ENCODE data around the gene GRK6.

GRK6 gene

DNA sequence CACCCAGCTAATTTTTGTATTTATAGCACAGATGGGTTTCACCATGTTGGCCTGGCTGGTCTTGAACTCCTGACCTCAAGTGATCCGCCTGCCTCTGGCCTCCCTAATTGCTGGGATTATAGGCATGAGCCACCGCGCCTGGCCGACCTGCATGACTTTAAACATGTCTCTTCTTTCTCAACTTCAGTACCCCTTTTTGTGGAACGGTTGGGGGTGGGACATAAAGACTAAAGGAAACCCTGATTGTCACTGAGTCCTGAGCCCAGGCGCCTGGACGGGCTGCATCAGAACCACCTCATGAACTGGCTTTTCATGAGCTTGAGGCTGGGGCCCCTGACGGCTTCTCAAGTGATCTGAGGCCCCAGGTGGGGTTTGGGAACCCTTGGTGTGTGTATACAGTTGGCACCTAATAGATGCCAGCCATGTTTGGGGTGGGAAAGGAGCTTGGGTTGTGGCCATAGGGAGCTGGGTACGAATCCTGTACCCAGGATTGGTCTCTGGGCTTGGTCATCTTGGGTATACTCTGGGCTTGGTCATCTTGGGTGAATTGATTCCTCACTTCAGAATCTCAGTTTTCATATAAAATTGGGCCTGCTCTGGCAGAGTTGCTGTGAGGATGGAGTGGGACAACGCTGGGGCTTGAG lies 2.2 kb downstream of the GRK6 start:
- Mint-ChIP-seq H3K36me3 (peaks cover 2% of the 10 kb centered on the region), H3K9me3 (ENCODE audit: low read depth) (no peaks in the 10 kb centered on the region), H3K4me1 (ENCODE audit: low read depth) (peaks cover 61% of the 10 kb centered on the region), H3K4me3 (peak overlapping the region; percentile 93), H3K27ac (peak overlapping the region; percentile 93), H3K27me3 (no peaks in the 10 kb centered on the region)

DNA sequence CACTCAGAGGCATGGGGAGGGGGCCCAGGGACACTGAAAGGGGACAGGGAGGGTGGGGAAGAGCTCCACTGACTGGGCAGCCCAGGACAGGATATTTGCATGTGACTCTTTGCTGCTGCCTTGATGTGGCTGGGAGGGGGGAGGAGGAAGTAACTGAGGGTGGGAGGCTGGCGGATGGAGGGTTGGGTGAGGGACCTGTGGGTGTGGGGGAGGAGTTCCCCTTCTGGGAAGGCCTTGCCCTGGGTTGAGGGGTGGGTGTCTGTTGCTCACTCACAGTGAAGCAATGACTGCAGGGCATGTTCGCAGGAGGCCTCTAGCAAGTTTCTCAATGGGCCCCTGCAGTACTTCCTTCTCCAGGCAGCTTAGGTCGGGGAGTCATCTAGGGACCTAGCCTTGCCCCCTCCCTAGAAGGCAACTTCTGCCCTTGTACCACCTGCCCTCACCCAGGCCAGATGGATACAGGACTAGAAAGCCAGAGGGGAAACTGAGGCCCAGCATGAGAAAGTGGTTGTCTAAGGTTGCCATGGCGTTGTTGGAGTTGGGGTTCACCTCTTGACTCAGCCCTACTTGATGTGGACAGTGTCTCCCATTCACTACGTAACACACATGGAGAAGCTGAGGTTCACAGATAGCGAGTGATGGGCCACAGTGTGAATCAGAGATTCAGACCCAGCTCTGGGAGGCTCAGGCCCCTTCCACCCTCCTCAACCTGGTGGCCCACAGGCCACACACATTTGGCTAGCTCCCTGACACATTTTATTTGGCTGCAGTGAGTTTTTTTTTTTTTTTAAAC lies 3.0 kb downstream of the GRK6 start:
- H3K4me1 Mint-ChIP-seq (ENCODE audit: low read depth), result peaks cover 68% of the 10 kb centered on the region
- peaks cover 5% of the 10 kb centered on the region for H3K36me3 Mint-ChIP-seq
- peak overlapping the region; percentile 93 for H3K4me3 Mint-ChIP-seq
- H3K27me3 Mint-ChIP-seq, result no peaks in the 10 kb centered on the region
- no peaks in the 10 kb centered on the region for H3K9me3 Mint-ChIP-seq (ENCODE audit: low read depth)
- H3K27ac Mint-ChIP-seq, result peak overlapping the region; percentile 93

DNA sequence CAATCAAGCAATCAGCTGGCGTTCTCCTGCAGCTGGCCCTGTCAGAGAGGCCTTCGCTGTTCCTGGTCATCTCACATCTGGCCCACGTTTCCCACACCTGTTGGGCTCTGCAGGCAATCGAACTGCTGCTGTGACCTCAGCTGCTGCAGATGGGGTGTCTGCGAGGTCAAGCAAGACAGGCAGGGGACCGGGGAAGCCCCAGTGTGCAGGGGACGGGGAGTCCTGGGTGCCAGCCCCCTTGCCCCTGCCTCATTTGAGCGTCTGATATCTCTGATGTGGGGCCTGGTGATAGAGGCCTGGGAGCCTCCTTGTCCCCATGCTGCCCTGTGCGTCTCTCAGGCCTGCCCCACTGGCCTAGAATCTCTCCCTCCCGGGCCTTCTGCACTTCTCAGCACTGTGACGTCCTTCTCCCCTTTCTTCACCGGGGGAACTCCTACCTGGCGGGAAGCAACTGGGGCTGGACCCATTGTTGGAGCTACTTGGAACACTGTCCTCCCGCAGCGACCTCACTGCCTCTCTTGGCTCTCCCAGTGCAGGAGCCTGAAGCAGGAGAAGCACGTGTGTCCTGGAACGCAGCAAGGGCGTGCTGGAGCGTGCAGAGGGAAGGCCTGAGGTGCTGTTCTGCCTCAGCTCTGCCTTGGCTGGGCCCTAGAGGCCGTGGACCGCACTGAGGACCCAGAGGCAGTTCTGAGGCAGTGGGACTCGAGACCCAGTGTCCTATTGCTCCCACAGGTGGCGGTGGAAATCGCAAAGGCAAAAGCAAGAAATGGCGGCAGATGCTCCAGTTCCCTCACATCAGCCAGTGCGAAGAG lies 3.9 kb downstream of the GRK6 start:
- no peaks in the 10 kb centered on the region for H3K9me3 Mint-ChIP-seq (ENCODE audit: low read depth)
- H3K36me3 Mint-ChIP-seq, result peaks cover 5% of the 10 kb centered on the region
- no peaks in the 10 kb centered on the region for H3K27me3 Mint-ChIP-seq
- peaks cover 68% of the 10 kb centered on the region for H3K4me1 Mint-ChIP-seq (ENCODE audit: low read depth)
- peak overlapping the region; percentile 93 for H3K27ac Mint-ChIP-seq
- peak overlapping the region; percentile 93 for H3K4me3 Mint-ChIP-seq

DNA sequence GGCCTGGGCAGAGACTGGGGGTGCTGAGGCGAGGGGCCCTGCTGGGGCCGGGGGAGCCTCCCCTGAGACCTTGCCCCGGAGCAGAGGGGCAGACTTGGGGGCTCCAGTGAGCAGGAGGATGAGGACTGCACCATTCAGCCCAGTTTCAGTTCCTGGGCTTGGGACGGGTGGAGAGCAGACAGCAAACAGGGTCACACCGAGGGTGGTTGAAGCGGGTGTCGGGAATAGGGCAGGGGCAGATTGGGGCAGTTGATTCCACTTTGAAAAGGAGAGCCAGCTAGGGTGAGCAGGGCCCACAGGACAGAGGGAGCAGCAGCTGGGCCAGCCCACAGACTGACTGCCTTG lies 4.5 kb downstream of the GRK6 start:
- H3K36me3 Mint-ChIP-seq, result peaks cover 5% of the 10 kb centered on the region
- H3K4me1 Mint-ChIP-seq (ENCODE audit: low read depth), result peaks cover 66% of the 10 kb centered on the region

DNA sequence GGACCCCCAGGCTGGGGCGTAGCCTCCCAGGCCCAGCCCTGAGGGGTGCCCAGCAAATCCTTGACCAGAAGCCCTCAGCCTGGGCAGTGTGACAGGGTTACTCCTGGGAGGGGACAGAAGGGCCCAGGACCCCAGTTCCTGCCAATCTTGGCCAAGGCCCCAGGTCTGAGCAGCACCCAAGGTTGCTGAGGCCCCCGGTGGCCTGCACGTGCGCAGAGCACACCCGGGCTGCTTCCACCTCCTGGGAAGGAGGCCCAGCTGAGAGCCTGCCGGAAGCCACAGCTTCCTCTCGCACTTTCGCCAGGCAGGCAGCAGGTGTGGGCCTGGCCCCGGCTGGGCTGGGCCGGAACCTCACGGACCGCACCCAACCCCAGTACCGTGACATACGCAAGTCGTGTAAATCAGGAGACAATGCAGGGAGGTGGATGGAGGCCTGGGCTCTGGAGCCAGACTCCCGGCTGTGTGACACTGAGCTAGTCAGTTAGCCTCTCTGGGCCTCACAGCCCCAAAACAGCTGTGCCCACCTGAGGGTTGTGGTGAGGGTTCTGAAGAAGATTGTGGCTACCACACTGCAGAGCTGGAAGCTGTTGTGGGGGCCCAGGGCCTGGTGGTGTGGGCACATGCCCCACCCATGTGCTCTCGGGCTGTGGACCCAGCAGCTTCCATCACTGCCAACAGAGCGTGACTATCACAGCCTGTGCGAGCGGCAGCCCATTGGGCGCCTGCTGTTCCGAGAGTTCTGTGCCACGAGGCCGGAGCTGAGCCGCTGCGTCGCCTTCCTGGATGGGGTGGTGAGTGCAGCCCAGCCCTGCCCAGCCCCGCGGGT lies 5.1 kb downstream of the GRK6 start:
- Mint-ChIP-seq H3K4me1 (ENCODE audit: low read depth) (peaks cover 66% of the 10 kb centered on the region), H3K27me3 (no peaks in the 10 kb centered on the region), H3K4me3 (peak overlapping the region; percentile 93), H3K27ac (peak overlapping the region; percentile 93), H3K36me3 (peaks cover 5% of the 10 kb centered on the region), H3K9me3 (ENCODE audit: low read depth) (no peaks in the 10 kb centered on the region)

More for the DNA sequence above, 4.5 kb downstream of the GRK6 start:
- Mint-ChIP-seq H3K27me3 (no peaks in the 10 kb centered on the region), H3K27ac (peak overlapping the region; percentile 93), H3K9me3 (ENCODE audit: low read depth) (no peaks in the 10 kb centered on the region), H3K4me3 (peak overlapping the region; percentile 93)

DNA sequence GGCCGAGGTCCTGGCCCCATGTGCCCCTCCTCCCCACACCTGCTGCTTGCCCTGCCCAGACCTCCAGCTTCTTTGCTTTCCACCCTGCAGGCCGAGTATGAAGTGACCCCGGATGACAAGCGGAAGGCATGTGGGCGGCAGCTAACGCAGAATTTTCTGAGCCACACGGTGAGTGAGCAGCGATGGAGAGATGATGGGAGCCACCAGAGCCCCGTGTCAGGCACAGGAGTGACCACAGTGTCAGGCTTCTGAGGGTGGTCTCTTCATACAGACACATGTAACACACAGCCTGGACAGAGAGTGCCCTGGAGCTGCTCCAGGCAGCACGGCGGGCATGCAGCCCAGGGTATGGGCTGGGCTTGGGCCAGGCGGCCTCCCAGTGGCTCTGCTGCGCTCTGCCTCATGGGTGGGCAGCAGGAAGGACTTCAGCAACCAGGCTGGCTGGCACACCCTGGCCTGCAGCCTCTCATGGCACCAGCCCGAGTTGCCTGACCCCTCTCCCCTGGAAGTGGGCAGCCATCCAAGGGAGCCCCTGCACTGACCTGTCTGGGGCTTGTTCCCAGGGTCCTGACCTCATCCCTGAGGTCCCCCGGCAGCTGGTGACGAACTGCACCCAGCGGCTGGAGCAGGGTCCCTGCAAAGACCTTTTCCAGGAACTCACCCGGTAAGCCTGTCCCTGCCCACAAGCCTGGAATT lies 5.8 kb downstream of the GRK6 start:
- Mint-ChIP-seq H3K27ac (peak overlapping the region; percentile 93), H3K9me3 (ENCODE audit: low read depth) (no peaks in the 10 kb centered on the region), H3K36me3 (peaks cover 7% of the 10 kb centered on the region), H3K4me3 (peak overlapping the region; percentile 93), H3K27me3 (no peaks in the 10 kb centered on the region), H3K4me1 (ENCODE audit: low read depth) (peaks cover 71% of the 10 kb centered on the region)

DNA sequence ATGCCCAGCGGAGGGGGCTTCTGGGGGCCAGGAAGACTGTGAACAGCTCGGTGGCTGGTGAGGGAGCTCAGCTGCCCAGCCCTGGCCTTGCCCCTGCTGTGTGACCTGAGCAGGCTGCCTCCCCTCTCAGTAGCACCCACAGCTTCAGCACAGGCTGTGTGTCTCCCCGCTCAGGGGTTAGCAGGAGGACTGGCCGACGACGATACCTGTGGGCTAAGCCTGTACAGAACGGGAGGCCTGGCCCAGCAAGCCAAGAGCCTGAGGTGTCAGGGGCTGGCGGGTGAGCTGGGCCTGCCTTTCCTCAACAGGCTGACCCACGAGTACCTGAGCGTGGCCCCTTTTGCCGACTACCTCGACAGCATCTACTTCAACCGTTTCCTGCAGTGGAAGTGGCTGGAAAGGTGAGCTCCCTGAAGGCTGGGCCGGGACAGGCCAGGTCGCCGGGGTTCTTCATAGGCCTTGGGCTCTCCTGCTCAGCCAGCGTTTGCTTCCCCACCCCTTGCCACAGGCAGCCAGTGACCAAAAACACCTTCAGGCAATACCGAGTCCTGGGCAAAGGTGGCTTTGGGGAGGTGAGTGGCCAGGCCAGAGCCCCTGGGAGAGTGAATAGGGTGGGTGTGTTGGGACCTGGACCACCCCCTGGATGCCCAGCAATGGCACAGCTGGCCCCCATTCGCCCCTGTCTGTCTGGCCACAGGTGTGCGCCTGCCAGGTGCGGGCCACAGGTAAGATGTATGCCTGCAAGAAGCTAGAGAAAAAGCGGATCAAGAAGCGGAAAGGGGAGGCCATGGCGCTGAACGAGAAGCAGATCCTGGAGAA lies 6.6 kb downstream of the GRK6 start:
- Mint-ChIP-seq H3K27me3 (no peaks in the 10 kb centered on the region), H3K27ac (peak overlapping the region; percentile 86), H3K4me1 (ENCODE audit: low read depth) (peaks cover 72% of the 10 kb centered on the region), H3K9me3 (ENCODE audit: low read depth) (no peaks in the 10 kb centered on the region), H3K36me3 (peaks cover 10% of the 10 kb centered on the region), H3K4me3 (peak overlapping the region; percentile 32)

DNA sequence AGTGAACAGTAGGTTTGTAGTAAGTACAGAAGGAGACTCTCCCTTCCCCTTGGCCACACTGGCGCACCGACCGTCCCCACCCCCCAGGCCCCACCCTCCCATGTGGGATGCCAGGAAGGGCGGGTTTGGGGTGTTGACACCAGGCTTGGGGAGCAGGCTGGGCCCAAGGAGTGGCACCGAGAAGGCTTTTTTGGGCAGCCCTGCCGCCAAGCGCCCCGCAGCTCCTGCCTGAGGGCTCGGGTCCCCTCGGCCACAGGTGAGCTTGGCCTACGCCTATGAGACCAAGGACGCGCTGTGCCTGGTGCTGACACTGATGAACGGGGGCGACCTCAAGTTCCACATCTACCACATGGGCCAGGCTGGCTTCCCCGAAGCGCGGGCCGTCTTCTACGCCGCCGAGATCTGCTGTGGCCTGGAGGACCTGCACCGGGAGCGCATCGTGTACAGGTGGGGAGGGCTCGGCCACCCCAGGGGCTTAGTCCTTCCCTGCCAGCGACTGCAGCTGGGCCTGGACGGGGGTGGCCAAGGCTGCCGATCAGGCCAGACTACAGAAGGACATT lies 7.3 kb downstream of the GRK6 start:
- Mint-ChIP-seq H3K4me3 (peak overlapping the region; percentile 35), H3K27me3 (no peaks in the 10 kb centered on the region), H3K27ac (peak overlapping the region; percentile 93), H3K9me3 (ENCODE audit: low read depth) (no peaks in the 10 kb centered on the region), H3K36me3 (peaks cover 13% of the 10 kb centered on the region), H3K4me1 (ENCODE audit: low read depth) (peaks cover 72% of the 10 kb centered on the region)

DNA sequence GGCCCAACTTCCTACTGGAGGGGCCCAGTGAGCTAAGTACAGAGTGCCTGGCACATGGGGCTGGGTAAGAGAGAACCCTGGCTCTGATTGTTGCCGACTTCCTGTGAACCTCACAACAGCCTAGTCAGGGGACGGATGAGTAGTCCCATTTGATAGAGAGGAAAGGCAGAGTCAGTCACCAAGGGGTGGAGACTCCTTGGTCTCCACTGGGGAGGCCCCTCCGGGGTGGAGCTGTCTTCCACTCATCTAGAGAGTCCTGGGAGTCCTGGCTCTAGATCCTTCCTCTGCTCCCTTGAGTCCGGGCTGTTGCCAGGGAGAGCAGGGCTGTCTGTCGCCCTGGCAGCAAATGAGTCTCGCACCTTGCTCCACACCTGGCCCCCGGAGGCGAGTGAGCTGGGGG lies 8.0 kb downstream of the GRK6 start:
- Mint-ChIP-seq H3K9me3 (ENCODE audit: low read depth) (no peaks in the 10 kb centered on the region), H3K27ac (peak overlapping the region; percentile 93), H3K4me3 (peak overlapping the region; percentile 82), H3K36me3 (peaks cover 13% of the 10 kb centered on the region), H3K4me1 (ENCODE audit: low read depth) (peaks cover 70% of the 10 kb centered on the region), H3K27me3 (no peaks in the 10 kb centered on the region)

DNA sequence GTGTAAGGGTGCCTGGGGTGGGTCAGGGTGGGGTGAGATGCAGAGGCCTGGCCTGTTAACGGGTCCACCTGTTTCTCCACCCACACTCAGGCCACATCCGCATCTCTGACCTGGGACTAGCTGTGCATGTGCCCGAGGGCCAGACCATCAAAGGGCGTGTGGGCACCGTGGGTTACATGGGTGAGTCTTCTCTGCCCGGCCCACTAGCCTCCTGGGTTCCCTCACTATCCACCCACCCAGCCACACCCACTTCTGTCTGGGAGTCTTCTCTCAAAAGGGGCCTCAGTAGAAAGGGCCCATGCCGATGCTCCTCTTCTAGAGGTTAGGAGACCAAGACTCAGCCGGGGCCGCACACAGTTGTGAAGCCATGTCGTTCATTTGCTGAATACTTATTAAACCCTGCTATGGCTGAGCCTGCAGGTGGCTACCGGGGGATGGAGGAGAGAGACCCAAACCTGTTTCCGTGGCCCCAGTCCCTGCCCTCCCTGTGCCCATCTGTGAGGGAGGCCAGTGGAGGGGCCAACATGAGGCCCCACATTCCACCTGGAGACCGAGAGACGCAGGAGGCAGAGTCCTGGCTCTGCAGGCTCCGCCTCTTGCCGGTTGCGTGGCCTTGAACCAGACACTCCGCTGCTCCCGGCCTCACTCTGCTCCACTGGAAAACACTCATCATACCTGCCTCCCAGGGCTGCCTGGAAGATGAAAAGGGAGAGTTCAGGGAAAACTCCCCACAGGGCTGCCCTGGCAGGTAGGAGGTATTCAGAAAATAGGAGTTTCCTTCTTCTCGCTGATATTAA lies 8.7 kb downstream of the GRK6 start:
- no peak overlapping the region for H3K4me3 Mint-ChIP-seq
- no peaks in the 10 kb centered on the region for H3K27me3 Mint-ChIP-seq
- H3K4me1 Mint-ChIP-seq (ENCODE audit: low read depth), result peaks cover 70% of the 10 kb centered on the region
- H3K27ac Mint-ChIP-seq, result peak overlapping the region; percentile 34
- no peaks in the 10 kb centered on the region for H3K9me3 Mint-ChIP-seq (ENCODE audit: low read depth)
- peaks cover 17% of the 10 kb centered on the region for H3K36me3 Mint-ChIP-seq

DNA sequence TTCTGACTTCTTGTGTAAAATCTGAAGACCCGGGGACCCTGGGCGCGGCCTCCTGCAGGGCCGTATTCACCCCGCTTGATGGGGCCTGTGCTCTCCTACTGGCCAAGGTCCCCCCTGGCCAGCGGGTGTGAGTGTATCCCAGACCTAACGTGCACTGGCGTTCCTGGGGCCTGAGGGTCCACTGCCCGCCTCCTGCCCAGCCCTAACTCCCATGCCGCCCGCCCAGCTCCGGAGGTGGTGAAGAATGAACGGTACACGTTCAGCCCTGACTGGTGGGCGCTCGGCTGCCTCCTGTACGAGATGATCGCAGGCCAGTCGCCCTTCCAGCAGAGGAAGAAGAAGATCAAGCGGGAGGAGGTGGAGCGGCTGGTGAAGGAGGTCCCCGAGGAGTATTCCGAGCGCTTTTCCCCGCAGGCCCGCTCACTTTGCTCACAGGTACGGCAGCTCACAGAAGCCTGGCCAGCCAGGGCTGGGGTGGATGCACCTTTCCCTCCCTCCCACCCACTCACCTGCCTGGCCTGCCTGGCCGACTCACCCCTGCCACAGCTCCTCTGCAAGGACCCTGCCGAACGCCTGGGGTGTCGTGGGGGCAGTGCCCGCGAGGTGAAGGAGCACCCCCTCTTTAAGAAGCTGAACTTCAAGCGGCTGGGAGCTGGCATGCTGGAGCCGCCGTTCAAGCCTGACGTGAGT lies 9.5 kb downstream of the GRK6 start:
- Mint-ChIP-seq H3K9me3 (ENCODE audit: low read depth) (no peaks in the 10 kb centered on the region), H3K4me3 (no peak overlapping the region), H3K4me1 (ENCODE audit: low read depth) (peaks cover 66% of the 10 kb centered on the region), H3K27me3 (no peaks in the 10 kb centered on the region), H3K27ac (no peak overlapping the region), H3K36me3 (peaks cover 17% of the 10 kb centered on the region)

DNA sequence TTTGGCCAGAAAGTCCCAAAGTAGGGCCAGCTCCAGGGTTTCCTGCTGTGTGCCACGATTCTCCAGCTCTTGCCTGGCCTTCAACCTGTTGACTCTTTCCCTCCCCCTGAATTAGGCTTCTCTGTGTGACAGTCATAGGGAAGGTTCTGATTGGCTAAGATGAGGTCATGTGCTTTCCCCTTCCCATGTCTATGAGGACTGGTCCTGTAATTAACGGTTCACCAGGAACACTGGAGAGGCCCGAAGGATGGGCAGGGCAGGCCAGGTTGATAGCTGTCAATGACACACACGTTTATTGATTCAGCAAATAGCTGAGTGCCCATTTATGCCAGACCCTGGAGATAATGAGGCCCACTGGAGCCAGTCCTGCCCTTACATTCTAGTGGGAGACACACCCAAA lies 11.1 kb downstream of the GRK6 start:
- peaks cover 60% of the 10 kb centered on the region for H3K4me1 Mint-ChIP-seq (ENCODE audit: low read depth)
- peaks cover 17% of the 10 kb centered on the region for H3K36me3 Mint-ChIP-seq
- no peaks in the 10 kb centered on the region for H3K9me3 Mint-ChIP-seq (ENCODE audit: low read depth)
- no peaks in the 10 kb centered on the region for H3K27me3 Mint-ChIP-seq
- peak overlapping the region; percentile 58 for H3K27ac Mint-ChIP-seq
- no peak overlapping the region for H3K4me3 Mint-ChIP-seq
